Effector memory CD4-positive, alpha-beta T cell (primary cell): Measurements from ENCODE around the gene PALLD.

Experiments used
- DNase-seq, 3 donors: peaks; one replicate each; pipeline ENCODE4 v3.0.0-alpha.2; 2020
- H3K27ac ChIP-seq: 2 replicates; pipeline ENCODE4 v1.7.0; 2013; ENCODE audit warnings: mild to moderate bottlenecking, low read length, moderate library complexity; ENCODE audit not compliant: insufficient read depth, poor library complexity, severe bottlenecking
- H3K27me3 ChIP-seq: replicated peaks from 2 replicates; pipeline ENCODE4 v1.7.0; 2013; ENCODE audit warnings: mild to moderate bottlenecking, low read length; ENCODE audit not compliant: insufficient read depth, control insufficient read depth, poor library complexity, severe bottlenecking
- H3K36me3 ChIP-seq: 2 replicates; pipeline ENCODE4 v1.7.0; 2013; ENCODE audit warnings: mild to moderate bottlenecking, low read length, moderate library complexity; ENCODE audit not compliant: control insufficient read depth, insufficient read depth
- H3K4me1 ChIP-seq: 2 replicates; pipeline ENCODE4 v1.7.0; 2013; ENCODE audit warnings: low read length, mild to moderate bottlenecking; ENCODE audit not compliant: control insufficient read depth, insufficient read depth, poor library complexity, severe bottlenecking
- H3K4me3 ChIP-seq: 2 replicates; pipeline ENCODE4 v1.7.0; 2013; ENCODE audit warnings: low read length, low read depth, mild to moderate bottlenecking; ENCODE audit not compliant: insufficient read depth, poor library complexity, severe bottlenecking
- H3K9me3 ChIP-seq: 2 replicates; pipeline ENCODE4 v1.7.0; 2013; ENCODE audit warnings: mild to moderate bottlenecking, low read length, moderate library complexity; ENCODE audit not compliant: control insufficient read depth

Gene PALLD

DNA sequence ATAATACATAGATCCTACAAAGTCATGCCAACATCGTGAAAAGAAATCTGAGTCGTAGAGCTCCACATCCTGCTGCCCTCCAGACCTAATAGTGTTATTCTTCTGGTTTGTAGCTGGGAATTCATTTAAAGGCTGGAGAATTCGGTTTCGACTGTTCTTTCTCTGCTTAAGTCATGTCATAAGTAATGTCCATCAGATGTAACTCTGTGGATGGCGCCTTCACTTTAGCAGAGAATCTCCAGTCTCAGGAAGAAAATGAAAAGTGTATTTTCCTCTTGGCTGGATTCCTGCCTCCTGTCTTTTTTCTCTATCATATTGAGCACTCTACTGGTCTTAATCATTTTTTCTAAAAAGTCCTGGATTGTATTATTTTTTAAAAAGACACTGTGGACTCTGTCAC lies 117.0 kb downstream of the PALLD start:
- no peak overlapping the region for H3K27ac ChIP-seq
- H3K36me3 ChIP-seq = no peaks in the 10 kb centered on the region
- no peaks in the 10 kb centered on the region for H3K27me3 ChIP-seq
- no peaks in the 10 kb centered on the region for H3K9me3 ChIP-seq
- DNase-seq = no peak
- no peaks in the 10 kb centered on the region for H3K4me1 ChIP-seq
- no peak overlapping the region for H3K4me3 ChIP-seq

DNA sequence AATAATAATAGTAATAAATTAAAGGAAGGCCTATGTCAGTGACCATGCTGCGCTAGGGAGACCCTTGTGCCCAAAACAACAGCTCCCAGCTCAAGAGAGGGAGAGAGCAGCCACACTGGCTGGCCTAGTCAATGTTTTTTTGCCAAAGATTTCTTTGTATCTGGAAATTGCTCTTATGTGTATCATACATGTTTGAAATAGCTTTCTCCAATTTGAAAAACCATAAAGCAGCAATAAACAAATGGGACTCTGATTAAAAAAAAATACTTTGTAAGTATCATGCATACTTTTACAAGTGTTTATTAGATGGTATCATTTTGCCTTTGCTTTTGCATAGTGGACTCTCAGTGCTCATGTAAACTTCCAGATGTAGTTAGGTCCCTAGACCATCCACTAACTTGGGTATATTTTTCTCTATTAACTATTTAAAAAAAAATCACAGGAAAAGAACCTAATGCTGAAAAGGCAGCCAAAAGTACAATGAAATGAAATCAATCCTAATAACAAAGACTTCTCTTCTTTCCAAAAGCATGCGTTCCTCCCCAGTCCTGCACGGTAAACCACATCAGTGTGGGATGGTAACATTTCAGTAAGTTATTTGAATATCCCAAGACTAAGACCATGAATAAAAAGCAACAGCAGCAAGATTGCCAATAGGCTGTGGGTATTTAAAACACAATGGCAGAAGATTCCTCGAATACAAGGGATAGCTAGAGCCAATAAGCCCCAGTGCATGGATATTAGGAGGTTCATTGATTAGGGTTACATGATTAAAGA lies 117.6 kb downstream of the PALLD start:
- Histone ChIP-seq H3K4me1 (no peaks in the 10 kb centered on the region), H3K27ac (no peak overlapping the region)
- no peak for DNase-seq

DNA sequence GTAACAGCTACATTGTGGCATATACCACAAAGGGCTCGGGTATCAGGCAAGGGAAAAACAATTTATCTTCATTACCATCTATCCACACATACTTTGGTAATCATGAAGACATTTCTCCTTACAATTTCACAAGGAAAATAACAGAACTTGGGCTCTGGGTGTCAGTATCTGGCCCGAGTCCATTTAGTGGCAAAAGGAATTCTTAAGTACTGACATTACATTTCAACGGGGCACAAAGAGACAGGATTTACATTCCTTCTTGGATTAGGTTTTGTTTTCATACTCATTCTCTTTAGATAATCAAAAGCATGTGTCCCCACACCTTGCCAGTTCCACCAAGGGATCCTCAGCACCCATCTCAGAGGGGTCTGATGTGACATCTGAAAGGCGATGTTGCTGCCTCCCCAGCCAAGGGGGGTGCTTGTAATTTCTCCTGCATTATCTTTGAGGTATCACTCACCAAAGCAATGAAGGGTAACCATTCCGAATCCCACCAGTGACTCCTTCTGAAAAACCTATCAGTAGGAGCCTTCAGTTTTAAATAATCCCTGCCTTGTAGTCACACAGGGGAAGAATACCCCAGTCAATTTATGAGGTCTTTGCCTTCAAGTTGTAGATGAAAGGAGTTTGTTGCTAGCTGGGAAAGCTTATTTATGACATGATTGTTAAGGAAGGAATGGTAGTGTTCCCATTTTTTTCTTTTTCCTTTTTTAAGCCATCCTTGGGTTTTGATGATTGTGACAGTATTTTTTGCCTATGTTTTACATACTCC lies 118.6 kb downstream of the PALLD start:
- H3K27ac ChIP-seq = no peak overlapping the region
- H3K4me3 ChIP-seq = no peak overlapping the region
- no peaks in the 10 kb centered on the region for H3K27me3 ChIP-seq
- no peak for DNase-seq
- no peaks in the 10 kb centered on the region for H3K36me3 ChIP-seq
- no peaks in the 10 kb centered on the region for H3K4me1 ChIP-seq
- no peaks in the 10 kb centered on the region for H3K9me3 ChIP-seq

More for the DNA sequence above, 117.6 kb downstream of the PALLD start:
- Histone ChIP-seq H3K9me3 (no peaks in the 10 kb centered on the region), H3K27me3 (no peaks in the 10 kb centered on the region), H3K36me3 (no peaks in the 10 kb centered on the region), H3K4me3 (no peak overlapping the region)

DNA sequence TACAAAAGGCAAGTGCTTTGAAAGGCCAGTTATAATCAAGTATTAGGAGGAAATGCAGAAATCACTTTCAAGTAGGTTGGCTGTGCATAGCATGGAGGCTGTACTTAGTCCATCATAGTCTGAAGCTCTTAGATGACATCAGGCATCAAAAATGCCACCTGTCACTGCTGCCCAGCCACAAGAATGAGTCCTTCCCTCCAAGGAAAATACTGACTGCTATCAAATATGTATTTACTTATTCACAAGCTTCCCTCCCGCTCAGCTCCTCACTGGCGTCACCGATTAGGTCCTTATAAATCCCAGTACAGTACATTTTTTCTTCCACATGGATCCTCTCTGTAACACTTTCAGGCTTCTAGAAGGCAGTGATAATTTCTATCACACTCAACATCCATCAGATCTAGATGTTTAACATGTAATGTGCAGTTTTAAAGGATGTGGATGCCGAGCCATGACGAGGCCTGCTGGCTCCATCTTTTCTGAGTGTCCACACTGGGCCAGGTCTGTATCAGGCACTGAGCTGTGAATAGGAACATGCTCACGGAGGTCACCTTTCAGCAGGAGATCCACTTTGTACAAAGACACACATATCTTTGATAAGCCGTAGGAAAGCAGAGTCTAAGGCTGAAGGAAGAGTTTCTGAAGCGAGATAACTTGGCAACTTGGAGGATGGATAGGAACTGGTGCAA lies 121.9 kb downstream of the PALLD start:
- Histone ChIP-seq H3K27ac (no peak overlapping the region), H3K4me1 (no peaks in the 10 kb centered on the region), H3K27me3 (no peaks in the 10 kb centered on the region), H3K9me3 (no peaks in the 10 kb centered on the region), H3K4me3 (no peak overlapping the region), H3K36me3 (no peaks in the 10 kb centered on the region)
- no peak for DNase-seq

DNA sequence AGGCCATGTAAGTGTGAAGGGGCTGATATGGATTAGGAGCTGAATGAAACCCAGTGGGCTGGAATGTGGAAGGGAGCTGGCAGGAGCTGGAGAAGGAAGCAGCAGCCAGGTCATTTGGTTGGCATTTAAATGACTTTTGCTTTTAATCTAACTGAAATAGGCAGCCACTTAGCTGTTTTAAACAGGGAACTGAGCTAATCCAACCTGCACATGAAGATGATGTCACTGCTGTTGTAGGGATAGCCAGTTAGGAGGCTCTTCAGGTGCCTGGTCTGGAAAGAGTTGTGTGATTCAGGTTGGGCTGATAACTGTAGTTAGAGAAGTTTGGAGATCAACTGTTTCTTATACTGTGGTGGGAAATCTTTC lies 122.4 kb downstream of the PALLD start:
- no peak for DNase-seq
- Histone ChIP-seq H3K4me1 (no peaks in the 10 kb centered on the region), H3K9me3 (no peaks in the 10 kb centered on the region)

DNA sequence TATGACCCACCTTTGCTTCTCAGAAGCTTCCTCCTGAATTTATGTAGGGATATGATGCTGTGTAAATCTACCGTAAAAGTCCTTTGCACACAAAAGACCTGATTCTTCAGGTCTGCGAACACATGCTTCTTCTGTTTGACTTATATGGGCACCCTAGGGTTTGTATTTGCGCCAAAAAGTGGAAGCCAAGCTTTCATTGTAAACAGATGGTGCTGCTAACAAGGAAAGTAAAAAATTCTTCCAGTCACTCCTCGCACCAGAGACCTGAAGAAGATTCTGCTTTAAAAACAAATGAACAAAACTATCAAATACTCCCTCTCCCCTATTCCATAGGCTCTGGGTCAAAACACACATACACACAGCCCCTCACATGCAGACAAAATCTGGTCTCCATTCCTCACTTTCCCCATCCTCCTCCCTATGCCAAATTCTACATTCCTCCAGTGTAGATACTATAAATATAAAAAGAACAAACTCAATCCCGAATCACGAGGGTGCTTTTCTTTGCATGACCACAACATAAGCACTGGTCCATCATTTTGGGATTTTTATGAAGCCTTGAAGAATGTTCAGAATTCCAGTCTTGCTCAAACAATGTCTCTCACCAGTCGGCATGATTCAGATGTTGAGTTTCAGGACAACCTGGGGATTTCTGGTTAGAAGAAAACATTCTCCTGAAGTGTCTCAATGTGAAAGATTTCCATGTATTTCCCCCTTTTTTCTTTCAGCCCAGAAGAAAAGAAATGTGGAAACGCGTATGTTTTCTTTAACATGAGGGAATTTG lies 125.1 kb downstream of the PALLD start:
- H3K4me1 ChIP-seq = no peaks in the 10 kb centered on the region
- H3K27me3 ChIP-seq = no peaks in the 10 kb centered on the region
- H3K27ac ChIP-seq = no peak overlapping the region
- no peak for DNase-seq
- no peaks in the 10 kb centered on the region for H3K9me3 ChIP-seq
- H3K36me3 ChIP-seq = no peaks in the 10 kb centered on the region
- H3K4me3 ChIP-seq = no peak overlapping the region

More for the DNA sequence above, 122.4 kb downstream of the PALLD start:
- Histone ChIP-seq H3K4me3 (no peak overlapping the region), H3K36me3 (no peaks in the 10 kb centered on the region), H3K27ac (no peak overlapping the region), H3K27me3 (no peaks in the 10 kb centered on the region)

DNA sequence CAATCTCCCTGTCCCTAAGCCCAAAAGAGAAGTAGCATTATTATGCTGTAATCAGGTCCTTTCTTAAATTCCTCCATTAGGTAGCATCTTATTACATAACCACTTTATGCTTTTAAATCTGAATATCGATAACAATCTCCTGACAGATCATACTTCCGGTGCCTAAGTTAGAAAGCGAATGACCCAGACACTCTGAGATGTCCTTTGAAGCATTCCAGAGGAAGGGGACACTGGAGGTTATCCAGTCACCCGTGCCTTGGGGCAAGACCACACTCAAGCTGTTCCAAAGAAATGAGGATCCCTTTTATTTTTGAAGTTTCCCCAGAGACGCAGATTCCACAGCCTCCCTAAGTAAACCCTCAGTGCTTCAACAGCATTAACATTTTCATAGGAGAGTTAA lies 125.7 kb downstream of the PALLD start:
- no peaks in the 10 kb centered on the region for H3K36me3 ChIP-seq
- H3K4me1 ChIP-seq = no peaks in the 10 kb centered on the region
- DNase-seq = no peak
- no peaks in the 10 kb centered on the region for H3K9me3 ChIP-seq
- no peak overlapping the region for H3K4me3 ChIP-seq
- H3K27ac ChIP-seq = no peak overlapping the region
- H3K27me3 ChIP-seq = no peaks in the 10 kb centered on the region

DNA sequence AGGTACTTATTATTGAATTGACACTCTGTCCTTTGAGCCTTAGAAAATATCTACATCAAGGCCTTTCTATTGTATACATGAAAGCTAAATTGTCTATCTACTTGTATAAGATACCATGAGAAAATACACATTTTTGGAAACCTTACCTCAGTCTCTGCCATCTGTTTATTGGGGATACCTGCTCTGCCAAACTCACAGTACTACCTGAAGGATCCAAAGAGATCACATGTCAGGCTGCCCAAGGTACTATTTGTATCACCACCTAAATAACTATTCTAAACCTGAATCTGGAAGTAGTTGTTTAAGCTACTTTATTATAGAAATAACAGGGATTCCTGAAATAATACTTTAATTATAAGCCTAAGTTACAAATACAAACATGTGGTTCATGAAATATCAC lies 126.2 kb downstream of the PALLD start:
- no peak overlapping the region for H3K27ac ChIP-seq
- no peaks in the 10 kb centered on the region for H3K4me1 ChIP-seq
- no peaks in the 10 kb centered on the region for H3K9me3 ChIP-seq

DNA sequence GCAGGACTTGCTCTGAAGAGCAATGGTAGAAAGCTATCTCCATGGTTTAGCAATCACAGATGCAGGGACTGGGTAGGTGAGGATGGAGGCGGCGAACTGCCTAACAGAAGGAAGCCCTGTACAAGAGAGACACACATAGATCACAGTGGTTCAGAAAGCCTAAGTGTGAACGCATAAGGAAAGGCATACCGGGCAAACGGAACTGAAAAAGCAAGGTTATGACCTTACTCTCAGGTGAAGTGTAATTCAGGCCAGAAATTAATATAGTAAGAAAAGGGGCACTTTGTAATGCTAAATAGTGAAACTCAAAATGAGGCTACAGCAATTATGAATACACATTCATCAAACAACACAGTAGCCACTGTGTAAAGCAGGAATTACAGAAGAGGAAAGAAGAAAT lies 126.6 kb downstream of the PALLD start:
- Histone ChIP-seq H3K27me3 (no peaks in the 10 kb centered on the region), H3K4me1 (no peaks in the 10 kb centered on the region), H3K4me3 (no peak overlapping the region), H3K36me3 (no peaks in the 10 kb centered on the region), H3K27ac (no peak overlapping the region), H3K9me3 (no peaks in the 10 kb centered on the region)
- DNase-seq = no peak

More for the DNA sequence above, 126.2 kb downstream of the PALLD start:
- Histone ChIP-seq H3K4me3 (no peak overlapping the region), H3K27me3 (no peaks in the 10 kb centered on the region), H3K36me3 (no peaks in the 10 kb centered on the region)
- DNase-seq = no peak
